ENCODE measurements around the gene HMCES.

Gene HMCES

DNA sequence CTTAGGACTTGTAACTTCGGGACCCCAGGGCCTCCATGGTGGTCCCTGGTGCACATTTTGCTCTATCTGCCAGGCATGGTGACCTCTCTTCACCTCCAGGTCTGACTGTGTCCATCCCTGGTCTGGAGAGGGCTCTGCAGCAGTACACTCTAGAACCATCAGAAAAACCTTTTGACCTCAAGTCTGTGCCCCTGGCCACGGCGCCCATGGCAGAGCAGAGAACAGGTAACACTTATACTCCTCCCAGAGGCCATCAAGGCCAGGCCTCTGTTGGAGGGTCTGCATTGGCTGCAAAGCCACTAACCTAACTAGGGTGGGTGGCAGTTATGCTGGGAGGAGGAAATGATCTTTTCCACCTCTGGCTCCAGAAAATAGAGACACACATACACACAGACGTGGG lies 10.3 kb upstream of the HMCES start:
- TF ChIP-seq, protein P1, sequence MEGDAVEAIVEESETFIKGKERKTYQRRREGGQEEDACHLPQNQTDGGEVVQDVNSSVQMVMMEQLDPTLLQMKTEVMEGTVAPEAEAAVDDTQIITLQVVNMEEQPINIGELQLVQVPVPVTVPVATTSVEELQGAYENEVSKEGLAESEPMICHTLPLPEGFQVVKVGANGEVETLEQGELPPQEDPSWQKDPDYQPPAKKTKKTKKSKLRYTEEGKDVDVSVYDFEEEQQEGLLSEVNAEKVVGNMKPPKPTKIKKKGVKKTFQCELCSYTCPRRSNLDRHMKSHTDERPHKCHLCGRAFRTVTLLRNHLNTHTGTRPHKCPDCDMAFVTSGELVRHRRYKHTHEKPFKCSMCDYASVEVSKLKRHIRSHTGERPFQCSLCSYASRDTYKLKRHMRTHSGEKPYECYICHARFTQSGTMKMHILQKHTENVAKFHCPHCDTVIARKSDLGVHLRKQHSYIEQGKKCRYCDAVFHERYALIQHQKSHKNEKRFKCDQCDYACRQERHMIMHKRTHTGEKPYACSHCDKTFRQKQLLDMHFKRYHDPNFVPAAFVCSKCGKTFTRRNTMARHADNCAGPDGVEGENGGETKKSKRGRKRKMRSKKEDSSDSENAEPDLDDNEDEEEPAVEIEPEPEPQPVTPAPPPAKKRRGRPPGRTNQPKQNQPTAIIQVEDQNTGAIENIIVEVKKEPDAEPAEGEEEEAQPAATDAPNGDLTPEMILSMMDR (IDR thresholded peaks at IDR 0.05; ENCODE audit: low read depth, low read length, missing control alignments): no peak
- H3K4me3 ChIP-seq (ENCODE audit: low read depth, low read length): no peak overlapping the region

DNA sequence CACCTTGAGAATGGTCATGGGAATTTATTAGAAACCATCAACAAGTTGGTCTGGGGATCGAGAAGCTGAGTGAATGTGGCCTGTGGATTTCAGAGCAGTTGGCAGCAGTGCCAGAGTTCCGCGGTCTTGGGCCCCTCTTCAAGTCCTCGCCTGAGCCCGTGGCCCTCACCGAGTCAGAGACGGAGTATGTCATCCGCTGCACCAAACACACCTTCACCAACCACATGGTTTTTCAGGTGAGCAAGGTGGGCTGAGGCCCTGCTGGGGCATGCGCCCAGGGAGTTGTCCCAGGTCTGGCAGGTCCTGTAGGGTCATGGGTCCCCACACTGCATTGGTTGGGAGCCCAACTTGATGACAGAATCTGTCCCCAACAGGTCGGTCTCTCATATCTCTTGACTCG lies 7.0 kb upstream of the HMCES start:
- TF ChIP-seq, protein P1 (IDR thresholded peaks at IDR 0.05; ENCODE audit: low read depth, low read length, missing control alignments): no peak
- H3K4me3 ChIP-seq (ENCODE audit: low read depth, low read length): no peak overlapping the region
- DNase-seq (ENCODE audit: low read depth): no peak

More for the DNA sequence above, 10.3 kb upstream of the HMCES start:
- no peak for DNase-seq (ENCODE audit: low read depth)

DNA sequence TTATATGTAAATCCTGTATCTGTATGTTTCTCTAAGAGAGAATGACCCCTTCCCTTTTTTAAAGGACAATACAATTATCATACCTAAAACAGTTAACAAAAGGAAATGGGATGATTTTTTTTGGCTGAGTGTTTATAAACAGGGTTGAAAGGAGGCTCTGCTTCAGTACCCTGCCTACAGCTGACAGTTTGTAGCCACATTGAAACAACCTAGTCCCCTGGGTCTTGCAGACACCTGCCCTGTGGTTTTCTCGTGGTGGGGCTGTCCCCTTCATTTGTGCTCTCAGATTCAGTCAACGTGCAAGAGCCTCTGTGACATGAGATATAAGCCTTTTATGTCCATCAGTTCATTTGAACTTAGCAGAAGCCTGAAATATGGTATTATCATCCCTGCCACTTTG lies 2.3 kb upstream of the HMCES start:
- no peak overlapping the region for H3K4me3 ChIP-seq (ENCODE audit: low read depth, low read length)
- DNase-seq (ENCODE audit: low read depth): peak; percentile 89
- TF ChIP-seq, protein P1 (IDR thresholded peaks at IDR 0.05; ENCODE audit: low read depth, low read length, missing control alignments): no peak

DNA sequence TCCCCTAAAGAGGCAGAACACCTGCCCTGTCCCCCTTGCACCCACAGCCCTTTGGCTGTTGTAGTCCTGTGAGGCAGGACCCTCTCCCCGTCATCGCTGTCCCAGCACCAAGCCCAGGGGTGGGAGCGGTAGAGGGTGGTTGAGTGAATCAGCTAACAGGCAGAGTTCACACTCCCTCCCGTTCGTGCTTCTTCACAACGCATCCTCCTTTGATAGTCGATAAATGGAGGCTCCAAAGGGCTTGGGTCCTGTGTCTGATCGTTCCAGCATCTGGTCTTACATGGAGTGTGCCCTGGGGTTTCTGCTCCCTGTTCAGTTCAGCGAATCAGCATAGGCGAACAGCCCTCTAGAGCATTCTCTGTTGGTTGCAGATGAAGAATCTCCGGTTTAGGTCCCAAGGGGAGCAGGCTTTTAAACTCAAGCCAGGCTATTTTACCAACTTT lies 820 bp upstream of the HMCES start:
- TF ChIP-seq, protein P1 (IDR thresholded peaks at IDR 0.05; ENCODE audit: low read depth, low read length, missing control alignments): no peak
- no peak for DNase-seq (ENCODE audit: low read depth)
- peak overlapping the region; percentile 71; the same call in 1 of the 2 replicates for H3K4me3 ChIP-seq (ENCODE audit: low read depth, low read length)

DNA sequence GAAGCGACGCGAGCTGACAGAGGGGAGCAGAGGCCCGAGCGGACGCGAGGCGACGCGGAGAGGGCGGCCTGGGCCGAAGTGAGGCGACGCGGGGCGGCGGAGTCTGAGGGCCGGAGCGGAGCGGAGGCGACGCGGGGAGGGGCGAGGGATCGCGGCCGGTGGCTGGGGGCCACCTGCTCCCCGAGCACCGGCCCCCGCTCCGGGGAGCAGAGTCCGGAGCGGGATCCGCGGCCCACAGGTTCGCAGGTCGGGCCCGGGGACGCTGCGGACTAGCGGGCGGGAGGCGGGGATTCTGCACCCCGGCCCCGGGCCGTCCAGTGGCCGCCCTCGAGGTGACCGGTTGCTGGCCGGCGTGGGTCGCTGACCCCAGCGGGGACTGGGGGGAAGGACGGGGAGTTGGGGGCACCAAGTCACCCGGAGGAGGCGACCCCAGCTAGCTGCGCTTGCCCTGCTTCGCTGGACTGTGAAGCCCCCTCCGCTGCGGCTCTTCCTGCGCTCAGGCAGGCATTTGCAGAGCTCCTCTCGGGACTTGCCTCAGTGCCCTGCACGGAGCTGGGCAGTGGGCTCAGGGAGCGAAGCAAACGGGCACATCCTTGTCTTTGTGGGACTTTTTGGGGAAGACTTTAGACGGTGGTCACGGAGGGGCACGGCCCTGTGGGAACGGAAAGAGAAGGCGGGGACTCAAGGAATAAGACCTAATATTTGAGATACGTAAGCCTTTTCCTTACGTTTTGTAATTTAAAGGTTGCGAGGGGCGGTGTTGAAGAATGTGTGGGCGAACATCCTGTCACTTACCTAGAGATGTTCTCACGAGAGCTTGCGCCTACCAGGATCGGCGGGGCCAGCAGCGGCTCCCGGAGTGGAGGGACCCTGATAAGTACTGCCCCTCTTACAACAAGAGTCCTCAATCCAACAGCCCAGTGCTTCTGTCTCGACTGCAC lies 566 bp downstream of the HMCES start:
- H3K4me3 ChIP-seq (ENCODE audit: low read depth, low read length): peak overlapping the region; percentile 71
- TF ChIP-seq, protein P1 (IDR thresholded peaks at IDR 0.05; ENCODE audit: low read depth, low read length, missing control alignments): no peak
- DNase-seq (ENCODE audit: low read depth): no peak

DNA sequence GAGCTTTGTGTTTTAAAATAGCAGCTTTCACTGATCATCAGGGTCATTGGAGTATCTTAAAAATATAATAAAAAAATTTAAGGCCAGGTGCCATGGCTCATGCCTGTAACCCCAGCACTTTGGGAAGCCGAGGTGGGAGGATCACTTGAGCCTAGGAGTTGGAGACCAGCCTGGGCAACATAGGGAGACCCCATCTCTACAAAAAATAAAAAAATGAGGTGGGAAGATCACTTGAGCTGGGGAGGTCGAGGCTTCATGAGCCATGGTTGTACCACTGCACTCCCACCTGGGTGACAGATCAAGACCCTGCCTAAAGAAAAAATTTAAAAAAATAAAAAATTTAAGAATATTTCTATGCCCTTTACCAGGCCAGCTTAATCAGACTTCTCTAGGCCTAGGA lies 1.5 kb downstream of the HMCES start:
- TF ChIP-seq, protein P1 (IDR thresholded peaks at IDR 0.05; ENCODE audit: low read depth, low read length, missing control alignments): no peak
- DNase-seq (ENCODE audit: low read depth): no peak
- H3K4me3 ChIP-seq (ENCODE audit: low read depth, low read length): peak overlapping the region; percentile 71; the same call in 1 of the 2 replicates
